Fibroblast of lung (primary cell): ENCODE measurements around the gene MIER1. TPM values are rescaled to one million over a fixed set of nuclear protein-coding genes. Genes with fewer than 3 reads are reported as not detected.

Experiments used
- DNase-seq, 2 donors: peaks; one replicate each; pipeline versions ENCODE4 v3.0.0 to v3.0.0-alpha.2; 2010; ENCODE audit warnings: low read depth in 2 of 2
- H2AFZ ChIP-seq: 2 replicates; pipeline ENCODE4 v1.5.1; 2012; ENCODE audit warnings: low read length, control low read depth, inconsistent platforms
- H3K27ac ChIP-seq: 2 replicates; pipeline ENCODE4 v1.5.1; 2011; ENCODE audit warnings: low read length, control low read depth; ENCODE audit not compliant: insufficient read depth
- H3K27me3 ChIP-seq: 2 replicates; pipeline ENCODE4 v1.5.1; 2011; ENCODE audit warnings: mild to moderate bottlenecking, low read length; ENCODE audit not compliant: control insufficient read depth, insufficient read depth
- H3K36me3 ChIP-seq: 2 replicates; pipeline ENCODE4 v1.5.1; 2011; ENCODE audit warnings: low read length; ENCODE audit not compliant: control insufficient read depth, insufficient read depth
- H3K4me1 ChIP-seq: 2 replicates; pipeline ENCODE4 v1.5.1; 2011; ENCODE audit warnings: low read length; ENCODE audit not compliant: control insufficient read depth, insufficient read depth; ENCODE audit errors: extremely low read depth
- H3K4me2 ChIP-seq: 2 replicates; pipeline ENCODE4 v1.5.1; 2011; ENCODE audit warnings: low read length, control low read depth; ENCODE audit not compliant: insufficient read depth; ENCODE audit errors: extremely low read depth
- H3K4me3 ChIP-seq, 4 experiments: fragments of 200-600 bp in 1 of 4; sonication (generic) in 1 of 4; replicated peaks in 1 of 4; 2 replicates each; pipeline ENCODE4 v1.5.1; 2011 to 2016; ENCODE audit warnings: low read length in 4 of 4, low read depth in 3 of 4, mild to moderate bottlenecking in 3 of 4, control low read depth in 2 of 4, inconsistent platforms in 1 of 4, mixed read lengths in 1 of 4; ENCODE audit not compliant: insufficient read depth in 1 of 4; ENCODE audit errors: control extremely low read depth in 1 of 4
- H3K79me2 ChIP-seq: 2 replicates; pipeline ENCODE4 v1.5.1; 2012; ENCODE audit warnings: mild to moderate bottlenecking, low read length, inconsistent platforms; ENCODE audit not compliant: control insufficient read depth, insufficient read depth
- H3K9ac ChIP-seq: 2 replicates; pipeline ENCODE4 v1.5.1; 2011; ENCODE audit warnings: mild to moderate bottlenecking, low read length, control low read depth; ENCODE audit not compliant: insufficient read depth
- H3K9me3 ChIP-seq: 2 replicates; pipeline ENCODE4 v1.5.1; 2012; ENCODE audit warnings: low read depth, low read length; ENCODE audit not compliant: control insufficient read depth, insufficient read depth
- H4K20me1 ChIP-seq: 2 replicates; pipeline ENCODE4 v1.5.1; 2011; ENCODE audit warnings: low read length; ENCODE audit not compliant: control insufficient read depth, insufficient read depth; ENCODE audit errors: extremely low read depth
- CTCF ChIP-seq, 2 donors: IDR thresholded peaks in 1 of 2; conservative IDR thresholded peaks in 1 of 2; 1 replicate in 1 of 2; 2 replicates in 1 of 2; pipeline ENCODE4 v1.5.1; 2011 to 2012; ENCODE audit warnings: low read length in 2 of 2, control low read depth in 1 of 2, inconsistent platforms in 1 of 2, low read depth in 1 of 2, mild to moderate bottlenecking in 1 of 2
- EZH2 ChIP-seq: IDR thresholded peaks from 2 replicates; pipeline ENCODE4 v1.5.1; 2012; ENCODE audit warnings: low read length, control low read depth, mild to moderate bottlenecking; ENCODE audit errors: missing control alignments
- polyA minus RNA-seq: library from RNA; depleted of rRNA, polyadenylated mRNA; stranded (reverse); fragments of >200 nt; gene quantifications from 2 replicates; pipeline ENCODE4 v1.2.3, GENCODE V29; 2011; ENCODE audit warnings: low replicate concordance
- polyA plus RNA-seq, 2 donors: library from polyadenylated mRNA; depleted of rRNA in 1 of 2; stranded (reverse) in 1 of 2; unstranded in 1 of 2; fragments of >200 nt; gene quantifications; 2 replicates each; pipeline ENCODE4 v1.2.1, GENCODE V29; 2011 to 2012; ENCODE audit warnings: missing spikeins in 1 of 2
- total RNA-seq: library from RNA; depleted of rRNA; stranded (reverse); fragments of >200 nt; gene quantifications from 2 replicates; pipeline ENCODE4 v1.2.1, GENCODE V29; 2014

Gene MIER1
- 35.5 and 35.7 TPM in 2 replicates for total RNA-seq
- 23.1 and 31.3 TPM in 2 replicates for polyA plus RNA-seq
- polyA plus RNA-seq (2012), result 18.0 and 26.1 TPM in 2 replicates
- polyA minus RNA-seq, result 1.5 and 4.3 TPM in 2 replicates

- peak within 1 kb of the TSS; percentile 99 for H3K27ac ChIP-seq
- no peaks in the 10 kb centered on the region for H4K20me1 ChIP-seq
- peak within 1 kb of the TSS; percentile 100 for H3K4me2 ChIP-seq
- no peaks in the 10 kb centered on the region for H3K36me3 ChIP-seq
- peaks cover 49% of the 10 kb centered on the region for H3K79me2 ChIP-seq
- H3K4me3 ChIP-seq, result peak within 1 kb of the TSS; percentile 78 to 98 (median 90)
- no peak for TF ChIP-seq EZH2
- peak in 1 of 2 donors; percentile 27 for TF ChIP-seq CTCF (conservative IDR thresholded peaks at IDR 0.05 in 1 of 2, IDR thresholded peaks at IDR 0.05 in 1 of 2; ENCODE audit: low read depth in 1 of 2, low read length in 2 of 2)
- H2AFZ ChIP-seq, result peak within 1 kb of the TSS; percentile 90
- peaks cover 5% of the 10 kb centered on the region for H3K4me1 ChIP-seq
- H3K9ac ChIP-seq, result peak within 1 kb of the TSS; percentile 97
- H3K27me3 ChIP-seq, result no peaks in the 10 kb centered on the region
- no peaks in the 10 kb centered on the region for H3K9me3 ChIP-seq
- peak; percentile 97 to 99 for DNase-seq
Measured at GRCh38 chr1:66924756-66925557, at the start of gene MIER1, which contains the start of gene DNAI4. TSS of gene MIER1 (plus strand) at chr1:66924990. CDS start at chr1:66925029, 39 bp downstream. TSS of gene DNAI4 (minus strand) at chr1:66924856. CDS start at chr1:66924831, 25 bp downstream.

- H2AFZ ChIP-seq, result no peak overlapping the region
- TF ChIP-seq EZH2, result no peak
- no peak for TF ChIP-seq CTCF (conservative IDR thresholded peaks at IDR 0.05 in 1 of 2, IDR thresholded peaks at IDR 0.05 in 1 of 2; ENCODE audit: low read depth in 1 of 2, low read length in 2 of 2)
- no peaks in the 10 kb centered on the region for H3K36me3 ChIP-seq
- no peaks in the 10 kb centered on the region for H3K79me2 ChIP-seq
- H3K9me3 ChIP-seq, result no peaks in the 10 kb centered on the region
- no peak overlapping the region for H3K9ac ChIP-seq
- no peaks in the 10 kb centered on the region for H3K27me3 ChIP-seq
- no peaks in the 10 kb centered on the region for H4K20me1 ChIP-seq
- no peaks in the 10 kb centered on the region for H3K4me1 ChIP-seq
- H3K4me3 ChIP-seq, result no peak overlapping the region
- no peak overlapping the region for H3K4me2 ChIP-seq
- H3K27ac ChIP-seq, result no peak overlapping the region
- no peak for DNase-seq
Measured at GRCh38 chr1:66876664-66877063, 48.1 kb upstream of the MIER1 start.

- no peak overlapping the region for H2AFZ ChIP-seq
- no peaks in the 10 kb centered on the region for H3K27me3 ChIP-seq
- H3K27ac ChIP-seq, result no peak overlapping the region
- H4K20me1 ChIP-seq, result no peaks in the 10 kb centered on the region
- H3K9ac ChIP-seq, result no peak overlapping the region
- no peaks in the 10 kb centered on the region for H3K4me1 ChIP-seq
- H3K4me2 ChIP-seq, result no peak overlapping the region
- no peaks in the 10 kb centered on the region for H3K36me3 ChIP-seq
- no peak overlapping the region for H3K4me3 ChIP-seq
- DNase-seq, result no peak
- no peaks in the 10 kb centered on the region for H3K79me2 ChIP-seq
- no peaks in the 10 kb centered on the region for H3K9me3 ChIP-seq
- no peak for TF ChIP-seq CTCF (conservative IDR thresholded peaks at IDR 0.05 in 1 of 2, IDR thresholded peaks at IDR 0.05 in 1 of 2; ENCODE audit: low read depth in 1 of 2, low read length in 2 of 2)
- TF ChIP-seq EZH2, result no peak
Measured at GRCh38 chr1:66889030-66889429, 35.8 kb upstream of the MIER1 start.
